Fibroblast of the aortic adventitia (primary cell): ENCODE data around the gene PXN. TPM values are rescaled to one million over a fixed set of nuclear protein-coding genes. Genes with fewer than 3 reads are reported as not detected.
"Not testable (repeated sequence)": the region's sequence is repeated elsewhere in the genome, so short reads cannot be mapped to it uniquely, and the experiment has no call there.

ENCODE experiments used
- DNase-seq: peaks from one replicate; pipeline ENCODE4 v3.0.0-alpha.2; 2010; ENCODE audit warnings: low read depth
- H3K4me3 ChIP-seq: 2 replicates; pipeline ENCODE4 v1.5.1; 2011; ENCODE audit warnings: low read depth, mild to moderate bottlenecking, control low read depth, low read length, moderate library complexity
- CTCF ChIP-seq: IDR thresholded peaks from 2 replicates; pipeline ENCODE4 v1.5.1; 2011; ENCODE audit warnings: mild to moderate bottlenecking, low read length, control low read depth, inconsistent platforms; ENCODE audit not compliant: insufficient read depth
- total RNA-seq: library from RNA; depleted of rRNA; stranded (reverse); fragments of >200 nt; gene quantifications from 2 replicates; pipeline ENCODE4 v1.2.3, GENCODE V29; 2012; ENCODE audit warnings: low replicate concordance

The PXN gene
- total RNA-seq, 1 donor: 68.3 TPM

GRCh38 chr12:120199595-120200306, 65.8 kb downstream of the PXN start:
- TF ChIP-seq CTCF: no peak
- peak overlapping the region; percentile 99 for H3K4me3 ChIP-seq
- DNase-seq: peak; percentile 98

- peak overlapping the region; percentile 99 for H3K4me3 ChIP-seq
- TF ChIP-seq CTCF: no peak
- DNase-seq: no peak
Measured at GRCh38 chr12:120199025-120199424, 66.5 kb downstream of the PXN start.

GRCh38 chr12:120197542-120197887, 68.0 kb downstream of the PXN start:
- TF ChIP-seq CTCF: no peak
- H3K4me3 ChIP-seq: peak overlapping the region; percentile 22
- no peak for DNase-seq

- peak overlapping the region; percentile 22 for H3K4me3 ChIP-seq
- not testable (repeated sequence) for DNase-seq
Measured at GRCh38 chr12:120196817-120197541, 68.6 kb downstream of the PXN start.

- no peak for TF ChIP-seq CTCF
- DNase-seq: peak; percentile 16
- H3K4me3 ChIP-seq: no peak overlapping the region
Measured at GRCh38 chr12:120196363-120196762, 69.2 kb downstream of the PXN start.

- DNase-seq: peak; percentile 73
- peak within 1 kb of the TSS; percentile 80 for H3K4me3 ChIP-seq
- TF ChIP-seq CTCF: no peak
Measured at GRCh38 chr12:120194534-120195395, 70.8 kb downstream of the PXN start, which contains the start of gene GCN1. Gene GCN1, minus strand, starts transcription at chr12:120194715. Its CDS starts 18 bp downstream, at chr12:120194697.

GRCh38 chr12:120194226-120194533, 71.3 kb downstream of the PXN start:
- TF ChIP-seq CTCF: no peak
- DNase-seq: no peak
- peak overlapping the region; percentile 80 for H3K4me3 ChIP-seq

- H3K4me3 ChIP-seq: peak overlapping the region; percentile 80
- not testable (repeated sequence) for DNase-seq
Measured at GRCh38 chr12:120193286-120193685, 72.2 kb downstream of the PXN start.
